HCT116 (cell line): Measurements from ENCODE around the gene ADIRF.
A peak's percentile ranks its signal among the peaks of the same experiment; 100 is the strongest.

Source experiments
- EZH2phosphoT487 ChIP-seq: fragments of 200-600 bp; IDR thresholded peaks from 2 replicates; pipeline ENCODE4 v1.6.1; 2018; ENCODE audit warnings: antibody characterized with exemption, borderline replicate concordance
- POLR2A ChIP-seq: IDR thresholded peaks from 2 replicates; pipeline ENCODE4 v1.7.0; 2011; ENCODE audit warnings: borderline replicate concordance; ENCODE audit not compliant: insufficient read depth, insufficient read length; ENCODE audit errors: extremely low read depth
- POLR2AphosphoS5 ChIP-seq: IDR thresholded peaks from 2 replicates; pipeline ENCODE4 v1.6.1; 2011; ENCODE audit warnings: mild to moderate bottlenecking, low read depth, low read length, moderate library complexity
- TF ChIP-seq, protein P1 (sequence below), 3 experiments: fragments of 200-600 bp in 1 of 3; sonication (generic) in 1 of 3; IDR thresholded peaks in 2 of 3; conservative IDR thresholded peaks in 1 of 3; 2 replicates each; pipeline ENCODE4 v1.5.1; 2012 to 2017; ENCODE audit warnings: low read depth in 2 of 3, low read length in 2 of 3, antibody characterized with exemption in 1 of 3, borderline replicate concordance in 1 of 3, control low read depth in 1 of 3, mild to moderate bottlenecking in 1 of 3, mixed read lengths in 1 of 3, mixed run types in 1 of 3, moderate library complexity in 1 of 3; ENCODE audit not compliant: insufficient read depth in 1 of 3

DNA sequence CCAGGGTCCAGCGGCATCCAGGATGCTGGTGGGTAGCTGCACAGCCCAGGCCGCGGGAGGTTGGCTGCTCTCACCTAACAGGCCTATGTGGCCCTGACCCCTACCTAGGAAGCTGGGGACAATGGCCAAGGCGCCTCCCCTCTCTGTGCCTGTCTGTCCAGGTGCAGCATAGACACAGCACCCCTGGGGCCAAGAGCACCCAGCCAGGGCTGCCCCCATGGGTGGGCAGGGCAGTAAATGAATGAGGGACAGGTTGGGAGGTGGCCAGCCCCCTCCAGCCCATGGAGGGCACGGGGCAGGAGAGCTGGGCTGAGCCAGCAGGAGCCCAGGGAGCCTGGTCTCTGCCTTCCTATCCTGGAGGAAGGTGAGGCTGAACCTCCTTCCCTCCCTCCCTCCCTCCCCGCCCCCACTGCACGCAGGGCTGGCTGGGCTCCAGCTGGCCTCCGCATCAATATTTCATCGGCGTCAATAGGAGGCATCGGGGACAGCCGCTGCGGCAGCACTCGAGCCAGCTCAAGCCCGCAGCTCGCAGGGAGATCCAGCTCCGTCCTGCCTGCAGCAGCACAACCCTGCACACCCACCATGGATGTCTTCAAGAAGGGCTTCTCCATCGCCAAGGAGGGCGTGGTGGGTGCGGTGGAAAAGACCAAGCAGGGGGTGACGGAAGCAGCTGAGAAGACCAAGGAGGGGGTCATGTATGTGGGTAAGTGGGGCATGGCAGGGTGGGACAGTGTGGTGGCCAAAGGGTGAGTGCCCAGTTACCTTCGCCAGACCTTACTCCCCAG is 10.0 kb upstream of the ADIRF start, which contains the start of gene SNCG:
- TF ChIP-seq POLR2AphosphoS5 = no peak
- TF ChIP-seq, protein P1, sequence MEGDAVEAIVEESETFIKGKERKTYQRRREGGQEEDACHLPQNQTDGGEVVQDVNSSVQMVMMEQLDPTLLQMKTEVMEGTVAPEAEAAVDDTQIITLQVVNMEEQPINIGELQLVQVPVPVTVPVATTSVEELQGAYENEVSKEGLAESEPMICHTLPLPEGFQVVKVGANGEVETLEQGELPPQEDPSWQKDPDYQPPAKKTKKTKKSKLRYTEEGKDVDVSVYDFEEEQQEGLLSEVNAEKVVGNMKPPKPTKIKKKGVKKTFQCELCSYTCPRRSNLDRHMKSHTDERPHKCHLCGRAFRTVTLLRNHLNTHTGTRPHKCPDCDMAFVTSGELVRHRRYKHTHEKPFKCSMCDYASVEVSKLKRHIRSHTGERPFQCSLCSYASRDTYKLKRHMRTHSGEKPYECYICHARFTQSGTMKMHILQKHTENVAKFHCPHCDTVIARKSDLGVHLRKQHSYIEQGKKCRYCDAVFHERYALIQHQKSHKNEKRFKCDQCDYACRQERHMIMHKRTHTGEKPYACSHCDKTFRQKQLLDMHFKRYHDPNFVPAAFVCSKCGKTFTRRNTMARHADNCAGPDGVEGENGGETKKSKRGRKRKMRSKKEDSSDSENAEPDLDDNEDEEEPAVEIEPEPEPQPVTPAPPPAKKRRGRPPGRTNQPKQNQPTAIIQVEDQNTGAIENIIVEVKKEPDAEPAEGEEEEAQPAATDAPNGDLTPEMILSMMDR (IDR thresholded peaks at IDR 0.05 in 2 of 3, conservative IDR thresholded peaks at IDR 0.05 in 1 of 3; ENCODE audit: borderline replicate concordance in 1 of 3, insufficient read depth in 1 of 3, low read depth in 2 of 3, low read length in 2 of 3) = no peak
- peak; percentile 31 for TF ChIP-seq POLR2A
- TF ChIP-seq EZH2phosphoT487 = no peak
